GM12892 (cell line): Measurements from ENCODE around the gene KRT79.

Experiments used
- POLR2A ChIP-seq: IDR thresholded peaks from 2 replicates; pipeline ENCODE4 v1.6.1; 2011; ENCODE audit warnings: low read depth, low read length, control low read depth
- POLR2AphosphoS5 ChIP-seq: IDR thresholded peaks from 2 replicates; pipeline ENCODE4 v1.6.1; 2011; ENCODE audit warnings: low read depth, low read length, control low read depth
- TAF1 ChIP-seq: IDR thresholded peaks from 2 replicates; pipeline ENCODE4 v1.6.1; 2011; ENCODE audit warnings: low read depth, mild to moderate bottlenecking, control low read depth, low read length, borderline replicate concordance

DNA sequence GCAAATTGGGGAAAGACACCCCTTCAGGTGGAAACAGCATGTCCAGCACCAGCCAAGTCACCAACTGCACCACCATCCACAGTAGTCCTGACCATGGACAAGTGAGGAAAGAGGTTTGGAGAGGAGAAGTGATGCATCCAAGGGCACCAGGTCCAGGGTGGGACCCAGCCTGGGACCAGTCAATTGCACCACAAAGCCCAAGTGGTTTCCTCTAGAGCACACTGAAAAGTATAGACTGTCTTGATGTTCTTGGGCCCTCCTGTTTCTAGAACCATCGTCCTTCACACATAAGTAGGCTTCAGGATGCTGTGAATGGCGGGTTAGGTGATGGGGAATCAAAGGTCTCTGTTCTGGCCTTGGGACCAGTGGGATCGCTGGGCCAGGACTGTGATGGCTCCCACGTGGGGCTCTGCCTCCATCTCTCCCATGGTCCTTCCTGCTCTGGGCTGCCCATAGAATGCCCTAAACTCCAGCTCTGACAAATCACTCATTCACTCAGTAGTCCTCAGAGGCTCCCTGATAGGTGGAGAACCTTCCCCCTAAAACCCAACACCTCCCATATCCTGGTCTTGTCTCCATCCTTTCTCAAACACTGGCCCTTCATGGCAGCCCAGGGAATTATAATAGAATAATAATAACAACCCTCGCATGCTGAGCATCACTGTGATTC lies 9.2 kb downstream of the KRT79 start:
- TF ChIP-seq POLR2A (no peak), TAF1 (no peak), POLR2AphosphoS5 (no peak)
